Stomach (tissue), 9 donors: Measurements from ENCODE around the gene TULP3. TPM values are rescaled to one million over a fixed set of nuclear protein-coding genes. Genes with fewer than 3 reads are reported as not detected.

Experiments used
- DNase-seq, 2 donors: peaks; one replicate each; pipeline versions ENCODE4 v3.0.0 to v3.0.0-alpha.2; 2013 to 2019
- H3K27ac ChIP-seq, 5 donors: fragments of 200-600 bp in 4 of 5; sonication (generic) in 4 of 5; one replicate each; pipeline ENCODE4 v1.5.1; 2013 to 2019; ENCODE audit warnings: mild to moderate bottlenecking in 1 of 5, moderate library complexity in 1 of 5
- H3K27me3 ChIP-seq, 3 donors: fragments of 200-600 bp; sonication (generic); one replicate each; pipeline ENCODE4 v1.5.1; 2017 to 2019; ENCODE audit warnings: mixed run types in 1 of 3
- H3K36me3 ChIP-seq, 4 donors: fragments of 200-600 bp; sonication (generic); 1 replicate in 3 of 4; 2 replicates in 1 of 4; pipeline ENCODE4 v1.5.1; 2016 to 2019
- H3K4me1 ChIP-seq, 4 donors: fragments of 200-600 bp; sonication (generic); one replicate each; pipeline ENCODE4 v1.5.1; 2016 to 2019
- H3K4me3 ChIP-seq, 4 donors: fragments of 200-600 bp; sonication (generic) in 3 of 4; one replicate each; pipeline ENCODE4 v1.5.1; 2016 to 2019; ENCODE audit warnings: mild to moderate bottlenecking in 1 of 4
- H3K9me3 ChIP-seq, 4 donors: fragments of 200-600 bp; sonication (generic); one replicate each; pipeline ENCODE4 v1.5.1; 2016 to 2019
- CTCF ChIP-seq, 7 experiments: fragments of 450-650 bp in 4 of 7; fragments of 200-600 bp in 3 of 7; sonication (generic) in 3 of 7; IDR thresholded peaks; one replicate each; pipeline ENCODE4 v1.5.1; 2016 to 2019; ENCODE audit warnings: antibody characterized with exemption in 7 of 7, control low read depth in 2 of 7, mild to moderate bottlenecking in 1 of 7
- EP300 ChIP-seq: sonication (generic); formaldehyde crosslinking; IDR thresholded peaks from one replicate; pipeline ENCODE4 v1.6.1; 2017; ENCODE audit warnings: antibody characterized with exemption
- POLR2A ChIP-seq, 4 donors: fragments of 450-650 bp; IDR thresholded peaks; one replicate each; pipeline ENCODE4 v1.6.1; 2016; ENCODE audit warnings: antibody characterized with exemption in 4 of 4, control low read depth in 2 of 4, mild to moderate bottlenecking in 1 of 4, moderate library complexity in 1 of 4
- POLR2AphosphoS5 ChIP-seq, 3 donors: sonication (generic); formaldehyde crosslinking; IDR thresholded peaks; one replicate each; pipeline ENCODE4 v1.6.1; 2016; ENCODE audit warnings: antibody characterized with exemption in 3 of 3
- WGBS, 5 donors: extraction: QIAGEN DNeasy Blood & Tissue Kit in 3 of 5; methylation state at CpG; one replicate each; pipeline versions ENCODE4 v1.1.5 to v1.1.7; 2013 to 2018; 5-methylcytosine and 5-hydroxymethylcytosine counted together
- intact Hi-C: fragments of 100-400 bp; cut with DNase I; formaldehyde crosslinking; loops from one replicate; pipeline ENCODE4 v1.15.1; 2023; ENCODE audit warnings: low total_unique reads
- polyA plus RNA-seq, 3 donors: library from polyadenylated mRNA; stranded (reverse); fragments of 200-250 nt; gene quantifications; one replicate each; pipeline ENCODE4 v1.2.3, GENCODE V29; 2013
- total RNA-seq, 5 donors: library from RNA; depleted of rRNA; stranded (reverse); fragments of >200 nt; gene quantifications; one replicate each; pipeline versions ENCODE4 v1.1.0 to v1.2.3, GENCODE V29; 2014 to 2016
- donor health status: healthy with polysubstance abuse.
- donor health status: Bipolar disorder and iron deficiency.
- donor health status: healthy.

TULP3 gene
- total and polyA plus RNA-seq, 8 donors = 9.2 to 73.5 (median 20.1) TPM

- H3K4me3 ChIP-seq = no peak overlapping the region
- no peaks in the 10 kb centered on the region for H3K4me1 ChIP-seq
- peaks cover 9 to 92% (median 79%) of the 10 kb centered on the region in 4 donors for H3K36me3 ChIP-seq
- intact Hi-C loops = no loop called here
- WGBS, 5 donors = 89 to 98% (median 96%) methylated on average over 2 of the region's 2 CpGs
- no peak for DNase-seq
- TF ChIP-seq EP300 (no peak), CTCF (IDR thresholded peaks at IDR 0.05) (no peak), POLR2A (IDR thresholded peaks at IDR 0.05) (no peak), POLR2AphosphoS5 (IDR thresholded peaks at IDR 0.05) (no peak)
- H3K27ac ChIP-seq = no peak overlapping the region
- H3K27me3 ChIP-seq = no peaks in the 10 kb centered on the region
- no peaks in the 10 kb centered on the region for H3K9me3 ChIP-seq
These were observed 31.6 kb downstream of the TULP3 start for GRCh38 chr12:2922329-2922728.

- DNase-seq = no peak
- TF ChIP-seq CTCF (IDR thresholded peaks at IDR 0.05) (no peak), EP300 (no peak), POLR2AphosphoS5 (IDR thresholded peaks at IDR 0.05) (no peak), POLR2A (IDR thresholded peaks at IDR 0.05) (no peak)
- Histone ChIP-seq H3K27ac (no peak overlapping the region), H3K4me3 (no peak overlapping the region), H3K36me3 (peaks cover 9 to 90% (median 80%) of the 10 kb centered on the region in 4 donors), H3K4me1 (no peaks in the 10 kb centered on the region), H3K27me3 (no peaks in the 10 kb centered on the region), H3K9me3 (no peaks in the 10 kb centered on the region)
- intact Hi-C loops = no loop called here
- 94 to 98% (median 97%) methylated on average over 9 of the region's 9 CpGs for WGBS, 5 donors
These were observed 32.4 kb downstream of the TULP3 start for GRCh38 chr12:2923057-2923456.

- intact Hi-C loops = no loop called here
- Histone ChIP-seq H3K27ac (no peak overlapping the region), H3K4me1 (no peaks in the 10 kb centered on the region), H3K27me3 (no peaks in the 10 kb centered on the region), H3K4me3 (no peak overlapping the region), H3K36me3 (peaks cover 9 to 89% (median 87%) of the 10 kb centered on the region in 4 donors), H3K9me3 (no peaks in the 10 kb centered on the region)
- DNase-seq = no peak
- no peak for TF ChIP-seq POLR2A (IDR thresholded peaks at IDR 0.05)
- no peak for TF ChIP-seq EP300
- no peak for TF ChIP-seq POLR2AphosphoS5 (IDR thresholded peaks at IDR 0.05)
- no peak for TF ChIP-seq CTCF (IDR thresholded peaks at IDR 0.05)
- WGBS, 5 donors = 82 to 93% (median 89%) methylated on average over 3 of the region's 3 CpGs
These were observed 33.3 kb downstream of the TULP3 start for GRCh38 chr12:2924019-2924418.

- WGBS, 5 donors = 84 to 90% (median 87%) methylated on average over 6 of the region's 6 CpGs
- intact Hi-C loops = no loop called here
- H3K4me3 ChIP-seq = no peak overlapping the region
- H3K4me1 ChIP-seq = no peaks in the 10 kb centered on the region
- peaks cover 10 to 100% (median 97%) of the 10 kb centered on the region in 4 donors for H3K36me3 ChIP-seq
- no peaks in the 10 kb centered on the region for H3K27me3 ChIP-seq
- H3K9me3 ChIP-seq = no peaks in the 10 kb centered on the region
- no peak for DNase-seq
- TF ChIP-seq POLR2A (IDR thresholded peaks at IDR 0.05) (no peak), POLR2AphosphoS5 (IDR thresholded peaks at IDR 0.05) (no peak), CTCF (IDR thresholded peaks at IDR 0.05) (no peak), EP300 (no peak)
- no peak overlapping the region for H3K27ac ChIP-seq
These were observed 34.8 kb downstream of the TULP3 start for GRCh38 chr12:2925322-2925995.
